ENCODE measurements around the gene ANKAR.
A peak's percentile ranks its signal among the peaks of the same experiment; 100 is the strongest.

DNA sequence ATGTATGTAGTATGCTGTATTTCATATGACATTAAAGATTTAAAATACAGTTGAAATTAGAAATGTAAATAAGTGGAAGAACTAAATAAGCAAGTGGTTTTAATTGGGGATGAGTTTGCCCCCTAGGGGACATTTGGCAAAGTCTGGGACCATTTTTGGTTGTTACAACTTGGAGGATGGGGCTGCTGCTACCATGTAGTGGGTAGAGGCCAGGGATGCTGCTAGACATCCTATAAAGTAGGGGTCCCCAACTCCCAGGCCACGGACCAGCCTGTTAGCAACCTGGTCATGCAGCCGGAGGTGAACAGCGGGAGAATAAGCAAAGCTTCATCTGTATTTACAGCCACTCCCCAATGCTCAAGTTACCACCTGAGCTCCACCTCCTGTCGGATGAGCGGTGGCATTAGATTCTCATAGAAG is 41.1 kb upstream of the ANKAR start:
- TF ChIP-seq, protein P1, sequence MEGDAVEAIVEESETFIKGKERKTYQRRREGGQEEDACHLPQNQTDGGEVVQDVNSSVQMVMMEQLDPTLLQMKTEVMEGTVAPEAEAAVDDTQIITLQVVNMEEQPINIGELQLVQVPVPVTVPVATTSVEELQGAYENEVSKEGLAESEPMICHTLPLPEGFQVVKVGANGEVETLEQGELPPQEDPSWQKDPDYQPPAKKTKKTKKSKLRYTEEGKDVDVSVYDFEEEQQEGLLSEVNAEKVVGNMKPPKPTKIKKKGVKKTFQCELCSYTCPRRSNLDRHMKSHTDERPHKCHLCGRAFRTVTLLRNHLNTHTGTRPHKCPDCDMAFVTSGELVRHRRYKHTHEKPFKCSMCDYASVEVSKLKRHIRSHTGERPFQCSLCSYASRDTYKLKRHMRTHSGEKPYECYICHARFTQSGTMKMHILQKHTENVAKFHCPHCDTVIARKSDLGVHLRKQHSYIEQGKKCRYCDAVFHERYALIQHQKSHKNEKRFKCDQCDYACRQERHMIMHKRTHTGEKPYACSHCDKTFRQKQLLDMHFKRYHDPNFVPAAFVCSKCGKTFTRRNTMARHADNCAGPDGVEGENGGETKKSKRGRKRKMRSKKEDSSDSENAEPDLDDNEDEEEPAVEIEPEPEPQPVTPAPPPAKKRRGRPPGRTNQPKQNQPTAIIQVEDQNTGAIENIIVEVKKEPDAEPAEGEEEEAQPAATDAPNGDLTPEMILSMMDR (IDR thresholded peaks at IDR 0.05): peak in 4 of 6 experiments; percentile 20 to 49 (median 47)
- no peak for TF ChIP-seq POLR2A (IDR thresholded peaks at IDR 0.05)
